Vagina (tissue), 2 donors: ENCODE data around the gene USP19.

Experiments
- POLR2A ChIP-seq, 2 donors: fragments of 450-650 bp; IDR thresholded peaks; one replicate each; pipeline ENCODE4 v1.6.1; 2017; ENCODE audit warnings: antibody characterized with exemption in 2 of 2, mild to moderate bottlenecking in 2 of 2, moderate library complexity in 2 of 2
- POLR2AphosphoS5 ChIP-seq, 2 donors: sonication (generic); formaldehyde crosslinking; IDR thresholded peaks; one replicate each; pipeline ENCODE4 v1.9.0; 2017; ENCODE audit warnings: antibody characterized with exemption in 2 of 2, mild to moderate bottlenecking in 2 of 2, low read depth in 1 of 2; ENCODE audit not compliant: insufficient read depth in 1 of 2

- TF ChIP-seq POLR2AphosphoS5 (IDR thresholded peaks at IDR 0.05; ENCODE audit: insufficient read depth in 1 of 2, low read depth in 1 of 2): no peak
- TF ChIP-seq POLR2A (IDR thresholded peaks at IDR 0.05): no peak
These were observed 4.5 kb upstream of the USP19 start for GRCh38 chr3:49124991-49125670.
